HG02938 (cell line): Measurements from ENCODE around the gene NCKAP1.
"Not testable (repeated sequence)": the region's sequence is repeated elsewhere in the genome, so short reads cannot be mapped to it uniquely, and the experiment has no call there.

ENCODE experiments used
- ATAC-seq: cut with Tn5 transposase; IDR thresholded peaks from one replicate; pipeline ENCODE4 v1.9.1; 2021; ENCODE audit warnings: mild to moderate bottlenecking, moderate library complexity; ENCODE audit not compliant: unreplicated experiment

The NCKAP1 gene

GRCh38 chr2:183037074-183037552, 1.1 kb downstream of the NCKAP1 start:
- ATAC-seq: no peak

- ATAC-seq: peak; percentile 61
These were observed 2.1 kb downstream of the NCKAP1 start for GRCh38 chr2:183035954-183036669.

GRCh38 chr2:183035298-183035953, 2.8 kb downstream of the NCKAP1 start:
- no peak for ATAC-seq

- no peak for ATAC-seq
These were observed 3.5 kb downstream of the NCKAP1 start for GRCh38 chr2:183034806-183035205.

GRCh38 chr2:183033951-183034350, 4.3 kb downstream of the NCKAP1 start:
- no peak for ATAC-seq

- no peak for ATAC-seq
These were observed 6.1 kb downstream of the NCKAP1 start for GRCh38 chr2:183031911-183032794.

- no peak for ATAC-seq
These were observed 9.0 kb downstream of the NCKAP1 start for GRCh38 chr2:183029219-183029618.

- no peak for ATAC-seq
These were observed 10.1 kb downstream of the NCKAP1 start for GRCh38 chr2:183028108-183028507.

GRCh38 chr2:183027443-183027842, 10.8 kb downstream of the NCKAP1 start:
- ATAC-seq: no peak

GRCh38 chr2:183026424-183026823, 11.8 kb downstream of the NCKAP1 start:
- no peak for ATAC-seq

GRCh38 chr2:183025993-183026392, 12.3 kb downstream of the NCKAP1 start:
- ATAC-seq: no peak

- no peak for ATAC-seq
These were observed 13.7 kb downstream of the NCKAP1 start for GRCh38 chr2:183024339-183025095.

- no peak for ATAC-seq
These were observed 15.5 kb downstream of the NCKAP1 start for GRCh38 chr2:183022711-183023110.

- ATAC-seq: no peak
These were observed 16.6 kb downstream of the NCKAP1 start for GRCh38 chr2:183021613-183022012.

GRCh38 chr2:183019718-183020442, 18.4 kb downstream of the NCKAP1 start:
- ATAC-seq: no peak

- not testable (repeated sequence) for ATAC-seq
These were observed 20.4 kb downstream of the NCKAP1 start for GRCh38 chr2:183017845-183018244.

GRCh38 chr2:183014005-183014404, 24.3 kb downstream of the NCKAP1 start:
- ATAC-seq: no peak

- no peak for ATAC-seq
These were observed 26.5 kb downstream of the NCKAP1 start for GRCh38 chr2:183011743-183012142.

- ATAC-seq: no peak
These were observed 28.1 kb downstream of the NCKAP1 start for GRCh38 chr2:183010112-183010511.
